ENCODE results near the gene ZCCHC4.

ZCCHC4 gene

GRCh38 chr4:25312496-25313200, at the start of gene ZCCHC4:
TSS of gene ZCCHC4 (plus strand) at chr4:25312774. CDS start at chr4:25312810, 36 bp downstream.
- DNase-seq (ENCODE audit: low spot score) = peak; percentile 87

- DNase-seq (ENCODE audit: low spot score) = no peak
Measured at GRCh38 chr4:25271866-25272265, 40.7 kb upstream of the ZCCHC4 start.

GRCh38 chr4:25280210-25280609, 32.4 kb upstream of the ZCCHC4 start:
- DNase-seq (ENCODE audit: low spot score) = no peak

GRCh38 chr4:25283948-25284347, 28.6 kb upstream of the ZCCHC4 start:
- DNase-seq (ENCODE audit: low spot score) = no peak

GRCh38 chr4:25284466-25284865, 28.1 kb upstream of the ZCCHC4 start:
- no peak for DNase-seq (ENCODE audit: low spot score)

GRCh38 chr4:25290490-25291067, 22.0 kb upstream of the ZCCHC4 start:
- no peak for DNase-seq (ENCODE audit: low spot score)

GRCh38 chr4:25291158-25291733, 21.3 kb upstream of the ZCCHC4 start:
- DNase-seq (ENCODE audit: low spot score) = no peak

GRCh38 chr4:25297528-25298242, 14.9 kb upstream of the ZCCHC4 start:
- no peak for DNase-seq (ENCODE audit: low spot score)

GRCh38 chr4:25299476-25300203, 12.9 kb upstream of the ZCCHC4 start:
- DNase-seq (ENCODE audit: low spot score) = no peak

- DNase-seq (ENCODE audit: low spot score) = no peak
Measured at GRCh38 chr4:25301471-25301870, 11.1 kb upstream of the ZCCHC4 start.

- DNase-seq (ENCODE audit: low spot score) = no peak
Measured at GRCh38 chr4:25302626-25303025, 9.9 kb upstream of the ZCCHC4 start.

GRCh38 chr4:25303578-25303977, 9.0 kb upstream of the ZCCHC4 start:
- no peak for DNase-seq (ENCODE audit: low spot score)

GRCh38 chr4:25306518-25307057, 6.0 kb upstream of the ZCCHC4 start:
- DNase-seq (ENCODE audit: low spot score) = no peak

GRCh38 chr4:25307596-25307995, 5.0 kb upstream of the ZCCHC4 start:
- DNase-seq (ENCODE audit: low spot score) = no peak

GRCh38 chr4:25308306-25308705, 4.3 kb upstream of the ZCCHC4 start:
- DNase-seq (ENCODE audit: low spot score) = no peak

GRCh38 chr4:25308761-25309160, 3.8 kb upstream of the ZCCHC4 start:
- DNase-seq (ENCODE audit: low spot score) = no peak

- DNase-seq (ENCODE audit: low spot score) = no peak
Measured at GRCh38 chr4:25310066-25310802, 2.3 kb upstream of the ZCCHC4 start.

- no peak for DNase-seq (ENCODE audit: low spot score)
Measured at GRCh38 chr4:25310803-25311166, 1.8 kb upstream of the ZCCHC4 start.

GRCh38 chr4:25313201-25313895, 774 bp downstream of the ZCCHC4 start:
- DNase-seq (ENCODE audit: low spot score) = peak; percentile 33

GRCh38 chr4:25320336-25320735, 7.8 kb downstream of the ZCCHC4 start:
- DNase-seq (ENCODE audit: low spot score) = peak; percentile 41

GRCh38 chr4:25320773-25321172, 8.2 kb downstream of the ZCCHC4 start:
- DNase-seq (ENCODE audit: low spot score) = peak; percentile 75

Data from RKO (cell line).